Measurements from ENCODE around the gene METTL1.
A peak's percentile ranks its signal among the peaks of the same experiment; 100 is the strongest.

The METTL1 gene

GRCh38 chr12:57746025-57746424 is 25.9 kb downstream of the METTL1 start:
- no peaks in the 10 kb centered on the region for H3K4me1 ChIP-seq (ENCODE audit: insufficient read depth, low read length)
- no peaks in the 10 kb centered on the region for H3K9me3 ChIP-seq (ENCODE audit: control insufficient read depth, insufficient read depth, low read length)
- no peak overlapping the region for H3K9ac ChIP-seq (ENCODE audit: low read depth, low read length)
- H3K36me3 ChIP-seq (ENCODE audit: insufficient read depth, low read length): peaks cover 17% of the 10 kb centered on the region; the same call in 1 of the 2 replicates

DNA sequence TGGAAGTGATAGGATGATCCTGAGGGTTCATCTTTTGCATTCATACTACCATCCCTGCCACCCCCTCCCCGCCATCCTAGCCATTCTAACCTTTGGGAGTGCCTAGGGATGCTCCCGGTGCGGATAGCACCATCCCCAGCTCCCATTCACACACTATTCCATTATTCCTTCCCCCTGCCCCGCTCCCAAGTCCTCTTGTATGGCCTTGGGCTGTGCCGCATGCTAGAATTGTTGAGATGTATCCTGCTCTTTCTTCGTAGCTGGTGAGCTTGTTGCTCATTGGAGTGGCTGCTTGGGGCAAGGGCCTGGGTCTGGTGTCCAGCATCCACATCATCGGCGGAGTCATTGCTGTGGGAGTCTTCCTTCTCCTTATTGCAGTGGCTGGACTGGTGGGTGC is 26.4 kb downstream of the METTL1 start:
- Histone ChIP-seq H3K36me3 (ENCODE audit: insufficient read depth, low read length) (peaks cover 17% of the 10 kb centered on the region; the same call in 1 of the 2 replicates), H3K4me1 (ENCODE audit: insufficient read depth, low read length) (no peaks in the 10 kb centered on the region), H3K9ac (ENCODE audit: low read depth, low read length) (peak overlapping the region; percentile 94), H3K9me3 (ENCODE audit: control insufficient read depth, insufficient read depth, low read length) (no peaks in the 10 kb centered on the region)

- no peaks in the 10 kb centered on the region for H3K9me3 ChIP-seq (ENCODE audit: control insufficient read depth, insufficient read depth, low read length)
- no peaks in the 10 kb centered on the region for H3K4me1 ChIP-seq (ENCODE audit: insufficient read depth, low read length)
- peak within 1 kb of the TSS; percentile 94 for H3K9ac ChIP-seq (ENCODE audit: low read depth, low read length)
- peaks cover 17% of the 10 kb centered on the region; the same call in 1 of the 2 replicates for H3K36me3 ChIP-seq (ENCODE audit: insufficient read depth, low read length)
Measured at GRCh38 chr12:57744777-57745484, 27.0 kb downstream of the METTL1 start, which contains the start of gene TSPAN31. TSS of gene TSPAN31 (plus strand) at chr12:57745039. CDS start at chr12:57745155, 116 bp downstream.

DNA sequence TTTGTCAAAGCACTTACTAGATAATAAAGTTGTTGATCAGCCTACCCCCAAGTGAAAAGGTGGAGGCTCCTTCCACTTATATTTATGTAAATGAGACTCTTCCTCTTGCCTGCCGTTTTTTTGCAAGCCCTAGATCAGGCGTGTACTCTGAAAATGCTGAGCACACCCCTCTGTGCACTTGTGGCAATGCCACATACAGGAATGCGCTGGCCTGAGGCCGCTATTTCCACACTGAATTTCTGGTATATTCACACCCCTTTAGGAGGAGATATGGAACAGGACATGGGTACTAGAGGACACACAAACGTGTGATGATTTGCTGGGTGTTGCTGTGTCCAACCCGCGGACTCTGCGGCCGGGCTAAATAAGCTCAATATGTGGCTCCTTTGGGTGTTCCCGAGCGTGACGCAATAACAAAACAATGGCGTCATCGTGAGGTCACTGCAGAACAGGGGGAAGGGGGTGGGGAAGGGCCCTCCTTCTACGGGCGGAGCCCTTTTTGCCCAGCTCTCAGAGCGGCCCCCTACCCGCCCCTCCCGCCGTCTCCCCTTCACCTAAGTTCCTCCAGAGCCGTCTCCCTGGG is 27.6 kb downstream of the METTL1 start:
- Histone ChIP-seq H3K9ac (ENCODE audit: low read depth, low read length) (peak overlapping the region; percentile 94), H3K36me3 (ENCODE audit: insufficient read depth, low read length) (peaks cover 14% of the 10 kb centered on the region; the same call in 1 of the 2 replicates), H3K4me1 (ENCODE audit: insufficient read depth, low read length) (peaks cover 3% of the 10 kb centered on the region; the same call in 1 of the 2 replicates), H3K9me3 (ENCODE audit: control insufficient read depth, insufficient read depth, low read length) (no peaks in the 10 kb centered on the region)

- Histone ChIP-seq H3K4me1 (ENCODE audit: insufficient read depth, low read length) (peaks cover 7% of the 10 kb centered on the region; the same call in 1 of the 2 replicates), H3K36me3 (ENCODE audit: insufficient read depth, low read length) (peaks cover 11% of the 10 kb centered on the region; the same call in 1 of the 2 replicates), H3K9me3 (ENCODE audit: control insufficient read depth, insufficient read depth, low read length) (no peaks in the 10 kb centered on the region), H3K9ac (ENCODE audit: low read depth, low read length) (no peak overlapping the region)
Measured at GRCh38 chr12:57743769-57744168, 28.1 kb downstream of the METTL1 start.

- H3K4me1 ChIP-seq (ENCODE audit: insufficient read depth, low read length): peaks cover 7% of the 10 kb centered on the region; the same call in 1 of the 2 replicates
- 0 out of 2 replicates have a peak, but pooled peaks cover 3% of the 10 kb centered on the region for H3K36me3 ChIP-seq (ENCODE audit: insufficient read depth, low read length)
- H3K9me3 ChIP-seq (ENCODE audit: control insufficient read depth, insufficient read depth, low read length): no peaks in the 10 kb centered on the region
- H3K9ac ChIP-seq (ENCODE audit: low read depth, low read length): peak overlapping the region; percentile 22; the same call in 1 of the 2 replicates
Measured at GRCh38 chr12:57741844-57742738, 29.8 kb downstream of the METTL1 start.

GRCh38 chr12:57741413-57741789 is 30.5 kb downstream of the METTL1 start:
- H3K9me3 ChIP-seq (ENCODE audit: control insufficient read depth, insufficient read depth, low read length): no peaks in the 10 kb centered on the region
- no peaks in the 10 kb centered on the region for H3K36me3 ChIP-seq (ENCODE audit: insufficient read depth, low read length)
- H3K9ac ChIP-seq (ENCODE audit: low read depth, low read length): peak overlapping the region; percentile 22; the same call in 1 of the 2 replicates
- peaks cover 10% of the 10 kb centered on the region for H3K4me1 ChIP-seq (ENCODE audit: insufficient read depth, low read length)

DNA sequence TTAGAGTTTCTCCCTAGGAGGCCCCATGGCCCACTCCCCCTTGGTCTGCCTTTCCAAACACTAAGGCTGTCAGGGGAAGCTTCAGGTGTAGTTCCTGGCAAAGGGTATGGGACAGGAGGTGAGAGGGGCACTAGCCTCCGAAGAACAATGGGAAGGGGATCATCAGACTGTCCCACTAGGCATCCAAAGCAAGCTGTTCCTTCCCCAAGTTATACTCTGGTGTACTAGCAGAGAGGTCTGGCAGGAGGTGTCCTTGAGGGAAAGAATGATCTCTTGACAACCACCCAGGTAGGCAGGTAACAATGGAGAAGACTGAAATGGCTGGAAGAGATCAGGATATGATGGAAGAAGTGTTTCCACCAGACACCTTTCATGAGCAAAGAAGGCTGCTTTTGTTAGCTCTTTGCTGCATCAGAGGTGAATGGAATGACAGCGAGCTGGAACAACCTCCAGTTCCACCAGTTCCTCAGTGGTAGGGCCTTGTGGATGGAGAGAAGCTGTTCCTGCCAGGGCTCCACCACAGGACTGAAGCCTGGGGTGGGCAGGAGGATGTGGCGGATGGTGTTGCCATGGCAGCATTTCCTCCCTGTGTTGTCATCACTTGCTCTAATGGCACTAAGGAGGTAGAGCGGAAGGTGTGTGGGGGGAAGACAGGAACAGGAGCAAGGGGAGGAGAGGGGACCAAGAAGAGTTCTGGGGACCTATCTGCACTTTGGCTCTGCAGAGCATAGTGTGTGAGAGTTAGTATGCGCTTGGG is 31.1 kb downstream of the METTL1 start:
- no peaks in the 10 kb centered on the region for H3K9me3 ChIP-seq (ENCODE audit: control insufficient read depth, insufficient read depth, low read length)
- no peaks in the 10 kb centered on the region for H3K36me3 ChIP-seq (ENCODE audit: insufficient read depth, low read length)
- H3K4me1 ChIP-seq (ENCODE audit: insufficient read depth, low read length): peaks cover 10% of the 10 kb centered on the region
- no peak overlapping the region for H3K9ac ChIP-seq (ENCODE audit: low read depth, low read length)

DNA sequence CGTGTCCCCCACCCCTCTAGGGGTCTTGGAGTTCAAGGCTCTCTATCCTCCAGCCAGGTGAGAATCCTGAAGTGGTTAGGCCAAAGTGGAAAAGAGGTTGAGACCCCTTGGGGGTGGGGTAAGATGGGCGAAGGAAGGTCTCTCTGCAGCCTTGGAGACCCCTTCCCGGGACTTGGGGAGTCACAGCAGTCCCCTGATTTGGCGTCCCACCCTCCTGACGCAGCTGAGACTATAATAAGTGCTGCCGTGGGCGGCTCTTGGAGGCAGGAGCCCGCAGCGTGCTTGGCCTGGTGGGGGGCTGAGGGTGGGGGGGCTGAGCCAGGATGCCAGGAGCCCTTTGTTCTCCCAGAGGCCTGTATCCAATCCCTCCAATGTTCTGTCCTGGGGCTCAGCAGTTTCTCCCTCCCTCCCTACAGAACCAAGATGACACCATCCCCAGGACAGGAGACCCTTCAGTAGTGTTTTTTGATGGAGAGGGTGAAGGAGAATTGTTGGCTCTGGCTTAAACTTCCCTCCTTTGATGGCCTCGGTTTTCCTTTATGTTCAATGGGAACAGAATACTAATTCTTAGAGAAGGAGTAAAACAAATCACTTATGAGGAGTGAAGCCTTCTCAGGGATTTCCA is 31.9 kb downstream of the METTL1 start:
- peaks cover 12% of the 10 kb centered on the region for H3K4me1 ChIP-seq (ENCODE audit: insufficient read depth, low read length)
- H3K9me3 ChIP-seq (ENCODE audit: control insufficient read depth, insufficient read depth, low read length): no peaks in the 10 kb centered on the region
- no peak overlapping the region for H3K9ac ChIP-seq (ENCODE audit: low read depth, low read length)
- H3K36me3 ChIP-seq (ENCODE audit: insufficient read depth, low read length): no peaks in the 10 kb centered on the region

DNA sequence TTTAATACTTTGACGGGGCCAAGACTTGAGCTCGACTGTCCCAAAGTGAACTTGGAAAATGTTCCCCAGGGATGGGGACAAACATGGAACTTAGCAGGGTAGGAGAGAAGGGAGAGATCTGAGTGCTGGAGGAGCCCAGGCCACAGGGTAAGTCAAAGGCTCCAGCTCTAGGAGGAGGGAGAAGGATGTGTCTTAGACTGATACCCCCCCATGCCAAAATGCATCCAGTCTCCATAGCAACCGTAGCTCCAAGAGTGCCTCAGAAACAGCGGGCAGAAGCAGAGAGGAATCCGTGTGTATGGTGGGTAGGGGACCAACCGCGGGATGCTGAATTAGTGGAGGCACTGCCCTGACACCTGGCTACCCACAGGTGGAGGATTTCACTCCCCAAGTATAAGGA is 32.5 kb downstream of the METTL1 start:
- Histone ChIP-seq H3K9ac (ENCODE audit: low read depth, low read length) (peak overlapping the region; percentile 13; the same call in 1 of the 2 replicates), H3K36me3 (ENCODE audit: insufficient read depth, low read length) (no peaks in the 10 kb centered on the region), H3K9me3 (ENCODE audit: control insufficient read depth, insufficient read depth, low read length) (no peaks in the 10 kb centered on the region), H3K4me1 (ENCODE audit: insufficient read depth, low read length) (peaks cover 16% of the 10 kb centered on the region)

DNA sequence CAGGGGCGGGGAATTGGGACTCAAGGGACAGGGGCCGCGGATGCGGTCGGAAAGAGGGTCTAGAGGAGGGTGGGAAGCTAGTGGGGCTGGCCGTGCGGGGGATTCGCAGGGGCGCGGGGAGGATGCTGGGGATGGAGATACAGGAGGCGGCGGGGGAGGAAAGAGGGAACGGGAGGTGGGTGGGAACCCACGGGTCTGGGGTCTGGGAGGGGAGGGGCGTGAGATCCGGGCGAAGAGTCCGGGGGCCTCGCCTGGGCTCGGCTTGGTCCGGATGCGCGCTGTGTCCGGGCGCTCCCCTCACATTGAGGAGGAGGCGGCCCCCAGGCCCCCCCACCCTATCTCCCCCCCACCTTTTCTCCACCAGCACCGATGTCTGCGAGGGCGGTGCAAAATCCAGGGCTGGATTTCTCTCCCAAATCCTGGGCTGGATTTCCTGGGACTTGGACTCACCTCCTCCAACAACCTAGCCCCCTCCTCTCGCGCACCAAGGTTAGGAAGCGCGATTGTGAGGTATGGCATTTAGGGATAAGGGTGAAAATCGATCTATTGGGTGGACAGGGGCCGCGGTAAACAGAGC is 33.2 kb downstream of the METTL1 start, which contains the start of gene AGAP2:
TSS of gene AGAP2 (minus strand) at position 82 of the 577 bp plus-strand sequence. CDS start 496 bp downstream, outside the sequence.
- H3K9me3 ChIP-seq (ENCODE audit: control insufficient read depth, insufficient read depth, low read length): no peaks in the 10 kb centered on the region
- H3K4me1 ChIP-seq (ENCODE audit: insufficient read depth, low read length): peaks cover 16% of the 10 kb centered on the region
- H3K9ac ChIP-seq (ENCODE audit: low read depth, low read length): peak within 1 kb of the TSS; percentile 29; the same call in 1 of the 2 replicates
- H3K36me3 ChIP-seq (ENCODE audit: insufficient read depth, low read length): no peaks in the 10 kb centered on the region

- H3K9me3 ChIP-seq (ENCODE audit: control insufficient read depth, insufficient read depth, low read length): no peaks in the 10 kb centered on the region
- H3K4me1 ChIP-seq (ENCODE audit: insufficient read depth, low read length): peaks cover 16% of the 10 kb centered on the region
- H3K9ac ChIP-seq (ENCODE audit: low read depth, low read length): peak overlapping the region; percentile 29; the same call in 1 of the 2 replicates
- no peaks in the 10 kb centered on the region for H3K36me3 ChIP-seq (ENCODE audit: insufficient read depth, low read length)
Measured at GRCh38 chr12:57737467-57738460, 34.1 kb downstream of the METTL1 start.
